Measurements from ENCODE around the gene GDF3.
"Not testable (repeated sequence)": the region's sequence is repeated elsewhere in the genome, so short reads cannot be mapped to it uniquely, and the experiment has no call there.

GDF3 gene

GRCh38 chr12:7681535-7681934, 14.0 kb downstream of the GDF3 start:
- Mint-ChIP-seq H3K4me1 (peaks cover 11% of the 10 kb centered on the region), H3K9me3 (no peaks in the 10 kb centered on the region), H3K27ac (no peak overlapping the region), H3K4me3 (no peak overlapping the region), H3K27me3 (no peaks in the 10 kb centered on the region)
- ATAC-seq (no peak), DNase-seq (no peak)

- H3K27ac Mint-ChIP-seq: no peak overlapping the region
- H3K9me3 Mint-ChIP-seq: no peaks in the 10 kb centered on the region
- H3K4me3 Mint-ChIP-seq: no peak overlapping the region
- ATAC-seq (no peak), DNase-seq (no peak)
- peaks cover 11% of the 10 kb centered on the region for H3K4me1 Mint-ChIP-seq
- peaks cover 9% of the 10 kb centered on the region for H3K27me3 Mint-ChIP-seq
Observed at GRCh38 chr12:7679251-7680045, 16.1 kb downstream of the GDF3 start.

- no peak overlapping the region for H3K27ac Mint-ChIP-seq
- no peak for DNase-seq
- ATAC-seq: no peak
- no peak overlapping the region for H3K4me3 Mint-ChIP-seq
- peaks cover 11% of the 10 kb centered on the region for H3K4me1 Mint-ChIP-seq
- H3K27me3 Mint-ChIP-seq: peaks cover 9% of the 10 kb centered on the region
- H3K9me3 Mint-ChIP-seq: no peaks in the 10 kb centered on the region
Observed at GRCh38 chr12:7678744-7679143, 16.8 kb downstream of the GDF3 start.

GRCh38 chr12:7677432-7677888, 18.1 kb downstream of the GDF3 start:
- Mint-ChIP-seq H3K4me1 (peaks cover 11% of the 10 kb centered on the region), H3K4me3 (peak overlapping the region; percentile 49 to 53), H3K27ac (peak overlapping the region in 1 of 2 donors; percentile 22)
- H3K9me3 Mint-ChIP-seq, H3K27me3 Mint-ChIP-seq: not testable (repeated sequence)
- ATAC-seq: peak; percentile 77
- peak in 1 of 2 donors; percentile 2 for DNase-seq

- not testable (repeated sequence) for H3K4me3 Mint-ChIP-seq, H3K27me3 Mint-ChIP-seq, H3K9me3 Mint-ChIP-seq, ATAC-seq, H3K27ac Mint-ChIP-seq, DNase-seq
- H3K4me1 Mint-ChIP-seq: peaks cover 11% of the 10 kb centered on the region
Observed at GRCh38 chr12:7675455-7675854, 20.1 kb downstream of the GDF3 start.

- no peak for DNase-seq
- H3K27me3 Mint-ChIP-seq: no peaks in the 10 kb centered on the region
- H3K4me3 Mint-ChIP-seq: no peak overlapping the region
- H3K4me1 Mint-ChIP-seq: no peaks in the 10 kb centered on the region
- H3K27ac Mint-ChIP-seq: no peak overlapping the region
- no peaks in the 10 kb centered on the region for H3K9me3 Mint-ChIP-seq
- ATAC-seq: no peak
Observed at GRCh38 chr12:7668171-7668570, 27.4 kb downstream of the GDF3 start.

GRCh38 chr12:7667125-7667524, 28.4 kb downstream of the GDF3 start:
- no peaks in the 10 kb centered on the region for H3K9me3 Mint-ChIP-seq
- H3K27ac Mint-ChIP-seq: no peak overlapping the region
- no peaks in the 10 kb centered on the region for H3K27me3 Mint-ChIP-seq
- ATAC-seq: no peak
- DNase-seq: no peak
- no peak overlapping the region for H3K4me3 Mint-ChIP-seq
- H3K4me1 Mint-ChIP-seq: no peaks in the 10 kb centered on the region

- DNase-seq (no peak), ATAC-seq (no peak)
- no peaks in the 10 kb centered on the region for H3K4me1 Mint-ChIP-seq
Observed at GRCh38 chr12:7666595-7666994, 29.0 kb downstream of the GDF3 start.

GRCh38 chr12:7661741-7662140, 33.8 kb downstream of the GDF3 start:
- no peaks in the 10 kb centered on the region for H3K27me3 Mint-ChIP-seq

More at GRCh38 chr12:7666595-7666994, 29.0 kb downstream of the GDF3 start:
- H3K27ac Mint-ChIP-seq: no peak overlapping the region
- H3K9me3 Mint-ChIP-seq: no peaks in the 10 kb centered on the region
- no peak overlapping the region for H3K4me3 Mint-ChIP-seq
- no peaks in the 10 kb centered on the region for H3K27me3 Mint-ChIP-seq

GRCh38 chr12:7656121-7656520, 39.5 kb downstream of the GDF3 start:
- Mint-ChIP-seq H3K27me3 (no peaks in the 10 kb centered on the region), H3K4me1 (no peaks in the 10 kb centered on the region), H3K27ac (no peak overlapping the region), H3K4me3 (no peak overlapping the region), H3K9me3 (no peaks in the 10 kb centered on the region)
- DNase-seq: no peak
- no peak for ATAC-seq

More at GRCh38 chr12:7661741-7662140, 33.8 kb downstream of the GDF3 start:
- Mint-ChIP-seq H3K9me3 (no peaks in the 10 kb centered on the region), H3K27ac (no peak overlapping the region), H3K4me1 (no peaks in the 10 kb centered on the region), H3K4me3 (no peak overlapping the region)
- ATAC-seq (no peak), DNase-seq (no peak)

GRCh38 chr12:7650091-7650490, 45.5 kb downstream of the GDF3 start:
- H3K27me3 Mint-ChIP-seq: no peaks in the 10 kb centered on the region
- no peak overlapping the region for H3K4me3 Mint-ChIP-seq
- DNase-seq (no peak), ATAC-seq (no peak)
- no peak overlapping the region for H3K27ac Mint-ChIP-seq
- H3K9me3 Mint-ChIP-seq: no peaks in the 10 kb centered on the region
- H3K4me1 Mint-ChIP-seq: no peaks in the 10 kb centered on the region

- ATAC-seq: peak; percentile 88
- no peaks in the 10 kb centered on the region for H3K9me3 Mint-ChIP-seq
Observed at GRCh38 chr12:7647071-7647470, 48.5 kb downstream of the GDF3 start.

GRCh38 chr12:7646178-7646475, 49.4 kb downstream of the GDF3 start:
- Mint-ChIP-seq H3K9me3 (no peaks in the 10 kb centered on the region), H3K27me3 (no peaks in the 10 kb centered on the region), H3K4me1 (peaks cover under 1% of the 10 kb centered on the region)

More at GRCh38 chr12:7647071-7647470, 48.5 kb downstream of the GDF3 start:
- Mint-ChIP-seq H3K4me3 (no peak overlapping the region), H3K27ac (no peak overlapping the region), H3K4me1 (no peaks in the 10 kb centered on the region), H3K27me3 (no peaks in the 10 kb centered on the region)
- no peak for DNase-seq

GRCh38 chr12:7645395-7646177, 50.0 kb downstream of the GDF3 start:
- H3K27ac Mint-ChIP-seq: no peak overlapping the region
- no peak overlapping the region for H3K4me3 Mint-ChIP-seq
- H3K9me3 Mint-ChIP-seq: no peaks in the 10 kb centered on the region
- peaks cover 6% of the 10 kb centered on the region for H3K4me1 Mint-ChIP-seq
- ATAC-seq (no peak), DNase-seq (no peak)
- H3K27me3 Mint-ChIP-seq: no peaks in the 10 kb centered on the region

More at GRCh38 chr12:7646178-7646475, 49.4 kb downstream of the GDF3 start:
- DNase-seq (no peak), ATAC-seq (no peak)
- Mint-ChIP-seq H3K27ac (peak overlapping the region in 1 of 2 donors; percentile 77), H3K4me3 (no peak overlapping the region)

GRCh38 chr12:7642876-7643309, 52.7 kb downstream of the GDF3 start:
- peaks cover 27% of the 10 kb centered on the region for H3K4me1 Mint-ChIP-seq

GRCh38 chr12:7642287-7642686, 53.3 kb downstream of the GDF3 start:
- Mint-ChIP-seq H3K27ac (peak overlapping the region in 1 of 2 donors; percentile 9), H3K9me3 (no peaks in the 10 kb centered on the region), H3K4me3 (no peak overlapping the region), H3K4me1 (peaks cover 27% of the 10 kb centered on the region), H3K27me3 (no peaks in the 10 kb centered on the region)
- no peak for DNase-seq
- no peak for ATAC-seq

More at GRCh38 chr12:7642876-7643309, 52.7 kb downstream of the GDF3 start:
- peak; percentile 42 to 47 for DNase-seq
- H3K27me3 Mint-ChIP-seq: no peaks in the 10 kb centered on the region
- no peak overlapping the region for H3K27ac Mint-ChIP-seq
- no peaks in the 10 kb centered on the region for H3K9me3 Mint-ChIP-seq
- no peak overlapping the region for H3K4me3 Mint-ChIP-seq
- ATAC-seq: no peak

All from stimulated activated naive CD8-positive, alpha-beta T cell treated with anti-CD3 and anti-CD28 coated beads, Interleukin-15, amount 100 ng/mL, for 72 hours (primary cell).